ENCODE measurements around the gene FAM120A.

The FAM120A gene

GRCh38 chr9:93580654-93581380, 129.3 kb downstream of the FAM120A start:
- TF ChIP-seq TAF1 (IDR thresholded peaks at IDR 0.05; ENCODE audit: borderline replicate concordance, insufficient read depth, low read length) (no peak), FOXP2 (optimal IDR thresholded peaks at IDR 0.05; ENCODE audit: borderline replicate concordance, extremely low read depth, extremely low read length, insufficient read depth) (no peak), POLR2AphosphoS5 (IDR thresholded peaks at IDR 0.05; ENCODE audit: low read depth, low read length) (no peak), REST (IDR thresholded peaks at IDR 0.05; ENCODE audit: insufficient read depth in 1 of 2, low read depth in 2 of 2, low read length in 2 of 2) (no peak), SIN3A (IDR thresholded peaks at IDR 0.05; ENCODE audit: borderline replicate concordance, insufficient read depth, low read length) (no peak)

GRCh38 chr9:93582115-93582514, 130.6 kb downstream of the FAM120A start:
- no peak for TF ChIP-seq SIN3A (IDR thresholded peaks at IDR 0.05; ENCODE audit: borderline replicate concordance, insufficient read depth, low read length)
- no peak for TF ChIP-seq POLR2AphosphoS5 (IDR thresholded peaks at IDR 0.05; ENCODE audit: low read depth, low read length)
- TF ChIP-seq FOXP2 (optimal IDR thresholded peaks at IDR 0.05; ENCODE audit: borderline replicate concordance, extremely low read depth, extremely low read length, insufficient read depth), result no peak
- TF ChIP-seq REST (IDR thresholded peaks at IDR 0.05; ENCODE audit: insufficient read depth in 1 of 2, low read depth in 2 of 2, low read length in 2 of 2), result no peak

GRCh38 chr9:93582550-93582949, 131.1 kb downstream of the FAM120A start:
- no peak for TF ChIP-seq POLR2AphosphoS5 (IDR thresholded peaks at IDR 0.05; ENCODE audit: low read depth, low read length)
- no peak for TF ChIP-seq FOXP2 (optimal IDR thresholded peaks at IDR 0.05; ENCODE audit: borderline replicate concordance, extremely low read depth, extremely low read length, insufficient read depth)
- no peak for TF ChIP-seq SIN3A (IDR thresholded peaks at IDR 0.05; ENCODE audit: borderline replicate concordance, insufficient read depth, low read length)
- no peak for TF ChIP-seq REST (IDR thresholded peaks at IDR 0.05; ENCODE audit: insufficient read depth in 1 of 2, low read depth in 2 of 2, low read length in 2 of 2)
- TF ChIP-seq TAF1 (IDR thresholded peaks at IDR 0.05; ENCODE audit: borderline replicate concordance, insufficient read depth, low read length), result no peak

- TF ChIP-seq POLR2AphosphoS5 (IDR thresholded peaks at IDR 0.05; ENCODE audit: low read depth, low read length) (no peak), FOXP2 (optimal IDR thresholded peaks at IDR 0.05; ENCODE audit: borderline replicate concordance, extremely low read depth, extremely low read length, insufficient read depth) (no peak), TAF1 (IDR thresholded peaks at IDR 0.05; ENCODE audit: borderline replicate concordance, insufficient read depth, low read length) (no peak)
Observed at GRCh38 chr9:93585259-93585658, 133.8 kb downstream of the FAM120A start.

- TF ChIP-seq FOXP2 (optimal IDR thresholded peaks at IDR 0.05; ENCODE audit: borderline replicate concordance, extremely low read depth, extremely low read length, insufficient read depth), result no peak
- no peak for TF ChIP-seq REST (IDR thresholded peaks at IDR 0.05; ENCODE audit: insufficient read depth in 1 of 2, low read depth in 2 of 2, low read length in 2 of 2)
- no peak for TF ChIP-seq SIN3A (IDR thresholded peaks at IDR 0.05; ENCODE audit: borderline replicate concordance, insufficient read depth, low read length)
- TF ChIP-seq TAF1 (IDR thresholded peaks at IDR 0.05; ENCODE audit: borderline replicate concordance, insufficient read depth, low read length), result no peak
- TF ChIP-seq POLR2AphosphoS5 (IDR thresholded peaks at IDR 0.05; ENCODE audit: low read depth, low read length), result no peak
Observed at GRCh38 chr9:93585695-93586094, 134.2 kb downstream of the FAM120A start.

All from PFSK-1 (cell line).